Peyer's patch (tissue), 4 donors: ENCODE results near the gene HAPLN3. TPM values are rescaled to one million over a fixed set of nuclear protein-coding genes. Genes with fewer than 3 reads are reported as not detected.

Source experiments
- DNase-seq, 3 donors: peaks; one replicate each; pipeline ENCODE4 v3.0.0-alpha.2; 2017 to 2019
- H3K27ac ChIP-seq, 4 donors: fragments of 200-600 bp; sonication (generic); one replicate each; pipeline ENCODE4 v1.5.1; 2016 to 2019
- H3K27me3 ChIP-seq, 2 donors: fragments of 200-600 bp; sonication (generic); one replicate each; pipeline ENCODE4 v1.5.1; 2019
- H3K36me3 ChIP-seq, 3 donors: fragments of 200-600 bp; sonication (generic); one replicate each; pipeline ENCODE4 v1.5.1; 2016 to 2019
- H3K4me1 ChIP-seq, 4 donors: fragments of 200-600 bp; sonication (generic); one replicate each; pipeline ENCODE4 v1.5.1; 2016 to 2019
- H3K4me3 ChIP-seq, 4 donors: fragments of 200-600 bp; sonication (generic); 1 replicate in 3 of 4; 2 replicates in 1 of 4; pipeline ENCODE4 v1.5.1; 2016 to 2019; ENCODE audit warnings: mild to moderate bottlenecking in 1 of 4
- H3K9me3 ChIP-seq, 4 donors: fragments of 200-600 bp; sonication (generic); one replicate each; pipeline ENCODE4 v1.5.1; 2016 to 2019; ENCODE audit warnings: mild to moderate bottlenecking in 1 of 4
- CTCF ChIP-seq, 6 experiments: fragments of 450-650 bp in 4 of 6; fragments of 200-600 bp in 2 of 6; sonication (generic) in 1 of 6; IDR thresholded peaks; one replicate each; pipeline ENCODE4 v1.5.1; 2017 to 2019; ENCODE audit warnings: antibody characterized with exemption in 6 of 6, mild to moderate bottlenecking in 3 of 6, moderate library complexity in 1 of 6
- POLR2A ChIP-seq, 2 donors: fragments of 450-650 bp; IDR thresholded peaks; one replicate each; pipeline ENCODE4 v1.5.1; 2017; ENCODE audit warnings: antibody characterized with exemption in 2 of 2, mild to moderate bottlenecking in 2 of 2, moderate library complexity in 2 of 2
- total RNA-seq, 4 donors: library from RNA; depleted of rRNA; stranded (reverse); fragments of >200 nt; gene quantifications; one replicate each; pipeline ENCODE4 v1.1.0, GENCODE V29; 2016

HAPLN3 gene
- total RNA-seq, 4 donors from 2014 or later, result 3.7 to 21.5 (median 5.6) TPM

- Histone ChIP-seq H3K36me3 (no peaks in the 10 kb centered on the region), H3K27me3 (no peaks in the 10 kb centered on the region), H3K4me1 (no peaks in the 10 kb centered on the region), H3K27ac (peak within 1 kb of the TSS; percentile 57 to 79 (median 75)), H3K9me3 (no peaks in the 10 kb centered on the region), H3K4me3 (peak within 1 kb of the TSS; percentile 65 to 74 (median 70))
- DNase-seq, result peak; percentile 58 to 79 (median 71)
- peak; percentile 22 to 29 for TF ChIP-seq POLR2A (IDR thresholded peaks at IDR 0.05)
- no peak for TF ChIP-seq CTCF (IDR thresholded peaks at IDR 0.05)
Observed at GRCh38 chr15:88913017-88913849, 17.9 kb upstream of the HAPLN3 start, which contains the start of gene MFGE8. TSS of gene MFGE8 (minus strand) at chr15:88913379. CDS start at chr15:88913319, 60 bp downstream.

GRCh38 chr15:88912500-88912921, 17.2 kb upstream of the HAPLN3 start:
- no peak for DNase-seq
- Histone ChIP-seq H3K9me3 (no peaks in the 10 kb centered on the region), H3K36me3 (no peaks in the 10 kb centered on the region), H3K27ac (peak overlapping the region; percentile 57 to 79 (median 75)), H3K4me1 (no peaks in the 10 kb centered on the region), H3K4me3 (peak overlapping the region; percentile 65 to 74 (median 70)), H3K27me3 (no peaks in the 10 kb centered on the region)
- TF ChIP-seq POLR2A (IDR thresholded peaks at IDR 0.05) (no peak), CTCF (IDR thresholded peaks at IDR 0.05) (no peak)

GRCh38 chr15:88911766-88912118, 16.4 kb upstream of the HAPLN3 start:
- Histone ChIP-seq H3K9me3 (no peaks in the 10 kb centered on the region), H3K36me3 (no peaks in the 10 kb centered on the region), H3K4me1 (no peaks in the 10 kb centered on the region), H3K27me3 (no peaks in the 10 kb centered on the region), H3K4me3 (peak overlapping the region in 3 of 4 donors; percentile 65 to 74 (median 69)), H3K27ac (peak overlapping the region in 1 of 4 donors; percentile 79)
- DNase-seq, result no peak
- no peak for TF ChIP-seq CTCF (IDR thresholded peaks at IDR 0.05)
- TF ChIP-seq POLR2A (IDR thresholded peaks at IDR 0.05), result no peak

GRCh38 chr15:88909956-88910831, 14.8 kb upstream of the HAPLN3 start:
- Histone ChIP-seq H3K36me3 (no peaks in the 10 kb centered on the region), H3K9me3 (no peaks in the 10 kb centered on the region), H3K4me1 (no peaks in the 10 kb centered on the region), H3K4me3 (no peak overlapping the region), H3K27me3 (no peaks in the 10 kb centered on the region), H3K27ac (no peak overlapping the region)
- TF ChIP-seq POLR2A (IDR thresholded peaks at IDR 0.05), result no peak
- no peak for TF ChIP-seq CTCF (IDR thresholded peaks at IDR 0.05)
- no peak for DNase-seq

- DNase-seq, result no peak
- TF ChIP-seq POLR2A (IDR thresholded peaks at IDR 0.05) (no peak), CTCF (IDR thresholded peaks at IDR 0.05) (no peak)
- Histone ChIP-seq H3K27me3 (no peaks in the 10 kb centered on the region), H3K4me3 (no peak overlapping the region), H3K9me3 (no peaks in the 10 kb centered on the region), H3K4me1 (peaks cover 0 to 8% (median 2%) of the 10 kb centered on the region in 4 donors), H3K36me3 (no peaks in the 10 kb centered on the region), H3K27ac (no peak overlapping the region)
Observed at GRCh38 chr15:88908697-88909621, 13.6 kb upstream of the HAPLN3 start.
